Stimulated activated CD8-positive, alpha-beta memory T cell treated with anti-CD3 and anti-CD28 coated beads, Interleukin-7, amount 100 ng/mL, for 24 hours (primary cell): ENCODE data around the gene WNT9A.

ENCODE experiments used
- DNase-seq: peaks from one replicate; pipeline ENCODE4 v3.0.0-alpha.2; 2020; ENCODE audit warnings: low read depth

WNT9A gene

GRCh38 chr1:227941509-227942020 is 6.2 kb downstream of the WNT9A start:
- no peak for DNase-seq

- DNase-seq = no peak
Measured at GRCh38 chr1:227940791-227941241, 6.9 kb downstream of the WNT9A start.

GRCh38 chr1:227939791-227940771 is 7.7 kb downstream of the WNT9A start:
- no peak for DNase-seq

- DNase-seq = no peak
Measured at GRCh38 chr1:227938911-227939790, 8.6 kb downstream of the WNT9A start.

- DNase-seq = no peak
Measured at GRCh38 chr1:227938276-227938675, 9.5 kb downstream of the WNT9A start.

GRCh38 chr1:227937838-227938145 is 9.9 kb downstream of the WNT9A start:
- no peak for DNase-seq

- no peak for DNase-seq
Measured at GRCh38 chr1:227937031-227937837, 10.5 kb downstream of the WNT9A start.

GRCh38 chr1:227935826-227936225 is 11.9 kb downstream of the WNT9A start:
- no peak for DNase-seq

GRCh38 chr1:227934476-227935313 is 13.0 kb downstream of the WNT9A start:
- DNase-seq = peak; percentile 21

GRCh38 chr1:227929751-227930472 is 17.8 kb downstream of the WNT9A start:
- DNase-seq = no peak

- no peak for DNase-seq
Measured at GRCh38 chr1:227928811-227929375, 18.8 kb downstream of the WNT9A start.

- DNase-seq = no peak
Measured at GRCh38 chr1:227927971-227928741, 19.6 kb downstream of the WNT9A start.

- DNase-seq = no peak
Measured at GRCh38 chr1:227926896-227927885, 20.5 kb downstream of the WNT9A start.

- DNase-seq = no peak
Measured at GRCh38 chr1:227926216-227926791, 21.4 kb downstream of the WNT9A start.

GRCh38 chr1:227925582-227926198 is 22.0 kb downstream of the WNT9A start:
- DNase-seq = no peak

- no peak for DNase-seq
Measured at GRCh38 chr1:227924833-227925574, 22.7 kb downstream of the WNT9A start.
